ENCODE results near the gene RMP24.
"Not testable (repeated sequence)": the region's sequence is repeated elsewhere in the genome, so short reads cannot be mapped to it uniquely, and the experiment has no call there.

Gene RMP24

DNA sequence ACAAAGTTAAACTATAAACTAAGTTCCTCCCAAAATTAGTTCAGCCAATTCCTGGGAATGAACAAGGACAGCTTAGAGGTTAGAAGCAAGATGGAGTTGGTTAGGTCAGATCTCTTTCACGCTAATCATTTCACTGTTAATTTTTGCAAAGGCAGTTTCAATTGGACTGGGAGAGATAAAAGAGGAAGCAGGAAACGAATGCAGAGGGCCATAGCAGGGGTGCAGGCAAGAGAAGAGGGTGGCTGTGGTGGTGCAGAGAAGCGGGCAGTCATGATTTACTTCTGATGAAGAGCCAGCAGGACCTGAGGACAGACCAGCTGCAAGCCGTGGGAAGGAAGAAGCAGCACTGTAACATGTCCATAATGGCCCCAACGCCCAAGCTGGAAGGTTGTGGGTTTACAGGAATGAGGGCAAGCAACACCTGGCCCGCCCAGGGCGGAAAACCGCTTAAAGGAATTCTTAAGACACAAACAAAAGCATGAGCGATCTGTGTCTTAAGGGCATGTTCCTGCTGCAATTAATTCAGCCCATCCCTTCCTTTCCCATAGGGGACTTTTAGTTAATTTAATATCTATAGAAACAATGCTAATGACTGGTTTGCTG, 4.1 kb upstream of the RMP24 start:
- no peak for DNase-seq

DNA sequence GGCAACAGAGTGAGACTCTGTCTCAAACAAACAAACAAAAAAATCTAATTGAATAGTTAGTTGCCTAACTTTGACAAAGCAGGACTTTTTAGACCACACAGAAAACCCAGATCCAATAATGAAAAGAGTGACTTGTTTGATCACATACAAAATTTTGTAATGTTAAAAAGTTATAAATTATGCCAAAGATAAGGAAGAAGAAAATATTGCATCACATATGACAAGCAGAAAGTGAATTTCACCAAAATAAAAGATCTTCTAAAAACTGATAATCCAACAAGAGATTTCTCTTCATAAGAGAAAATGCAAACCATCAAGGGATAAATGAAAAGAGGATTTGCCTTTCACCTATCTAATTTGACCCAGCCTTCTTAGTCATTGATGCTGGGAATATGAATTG, 2.8 kb upstream of the RMP24 start:
- DNase-seq: no peak

DNA sequence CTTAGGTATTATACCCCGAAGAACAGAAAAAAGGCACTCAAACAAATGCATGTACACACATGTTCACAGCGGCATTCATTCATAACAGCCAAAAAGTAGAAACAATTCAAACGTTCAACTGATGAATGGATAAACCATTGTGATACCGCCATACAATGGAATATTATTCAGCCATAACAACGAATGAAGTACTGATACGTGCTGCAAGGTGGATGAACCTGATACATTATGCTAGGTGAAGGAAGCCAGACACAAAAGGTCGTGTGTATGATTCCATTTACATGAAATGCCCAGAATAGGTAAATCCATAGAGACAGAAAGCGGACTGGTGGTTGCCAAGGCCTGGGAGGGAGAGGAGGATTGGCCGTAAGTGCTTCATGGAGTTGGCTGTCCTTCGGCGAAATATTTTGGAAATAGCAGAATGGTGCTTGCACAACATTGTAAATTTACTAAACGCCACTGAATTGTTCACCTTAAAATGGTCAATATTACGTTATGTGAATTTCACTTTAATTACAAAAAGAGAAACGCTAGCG, 750 bp upstream of the RMP24 start:
- DNase-seq: no peak

DNA sequence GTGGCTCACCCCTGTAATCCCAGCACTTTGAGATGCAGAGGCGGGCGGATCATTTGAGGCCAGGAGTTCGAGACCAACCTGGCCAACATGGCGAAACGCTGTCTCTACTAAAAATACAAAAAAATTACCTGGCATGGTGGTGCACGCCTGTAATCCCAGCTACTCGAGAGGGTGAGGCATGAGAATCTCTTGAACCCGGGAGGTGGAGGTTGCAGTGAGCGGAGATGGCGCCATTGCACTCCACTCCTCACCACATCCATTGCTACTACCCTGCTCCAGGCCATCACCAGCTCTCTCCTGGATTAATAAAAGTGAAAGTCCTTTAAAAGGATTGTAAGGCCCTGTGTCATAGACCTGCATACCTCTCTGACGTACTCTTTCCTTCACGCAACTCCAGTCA, 1.2 kb downstream of the RMP24 start:
- no peak for DNase-seq

DNA sequence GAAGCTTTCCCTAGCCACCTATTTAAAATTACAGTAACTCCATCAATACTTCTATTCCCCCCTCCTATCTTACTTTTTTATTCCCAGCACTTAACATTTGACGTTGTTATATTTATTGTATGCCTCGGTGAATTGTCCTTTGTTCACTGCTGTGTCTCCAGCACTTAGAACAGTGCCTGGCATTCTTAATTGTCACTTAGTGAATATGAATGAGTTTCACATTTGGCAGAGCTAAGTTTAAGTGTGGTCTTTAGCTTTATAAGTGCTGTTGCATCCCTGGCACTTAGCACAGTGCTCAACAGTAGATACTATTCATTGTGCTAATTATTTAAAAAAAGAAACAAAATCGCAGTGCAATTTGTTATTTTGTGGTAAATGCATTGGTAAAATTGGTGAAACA, 1.7 kb downstream of the RMP24 start:
- no peak for DNase-seq

DNA sequence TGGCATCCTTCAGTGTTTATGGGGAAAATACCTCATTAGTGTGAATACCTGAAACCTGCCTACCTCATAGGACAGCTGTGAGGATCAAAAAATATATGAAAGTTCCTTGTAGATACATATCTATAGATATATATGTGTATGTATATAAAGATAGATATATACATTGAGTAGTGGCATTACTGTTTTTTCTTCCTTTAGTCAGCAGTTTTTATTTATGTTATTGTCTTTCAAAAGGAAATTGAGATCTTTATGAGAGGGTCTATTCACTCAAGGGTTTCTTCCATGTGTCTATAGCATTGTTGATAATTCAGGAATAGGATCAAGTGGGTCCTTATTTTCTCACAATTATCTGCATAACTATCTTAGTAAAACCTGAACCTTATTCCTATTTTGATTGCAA, 6.6 kb downstream of the RMP24 start:
- DNase-seq: no peak

DNA sequence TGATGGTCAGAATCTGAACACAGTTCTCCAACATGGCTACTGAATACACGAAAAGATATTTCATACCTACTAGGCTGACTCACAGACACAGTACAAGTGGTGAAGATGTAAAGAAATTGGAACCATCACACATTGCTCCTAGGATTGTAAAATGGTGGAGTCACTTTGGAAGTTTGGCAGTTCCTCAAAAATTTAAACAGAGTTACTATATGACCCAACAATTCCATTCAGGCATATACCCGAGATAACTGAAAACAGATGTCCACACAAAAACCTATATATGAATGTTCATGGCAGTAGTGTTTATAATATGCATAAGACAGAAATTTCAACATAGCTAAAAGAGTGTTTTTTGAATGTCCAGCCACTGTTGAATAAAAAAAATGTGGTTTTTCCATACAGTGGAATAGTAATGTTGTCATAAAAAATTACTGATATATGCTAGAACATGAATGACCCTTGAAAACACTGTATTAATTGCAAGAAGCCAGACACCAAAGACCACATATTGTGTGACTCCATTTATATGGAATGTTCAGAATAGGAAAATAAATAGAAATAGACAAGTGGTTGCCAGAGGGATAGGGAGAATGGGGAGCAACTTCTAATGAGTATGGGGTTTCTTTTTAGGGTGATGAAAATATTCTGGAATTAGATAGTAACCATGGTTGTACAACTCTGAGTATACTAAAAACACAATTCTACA, 10.1 kb downstream of the RMP24 start:
- no peak for DNase-seq

DNA sequence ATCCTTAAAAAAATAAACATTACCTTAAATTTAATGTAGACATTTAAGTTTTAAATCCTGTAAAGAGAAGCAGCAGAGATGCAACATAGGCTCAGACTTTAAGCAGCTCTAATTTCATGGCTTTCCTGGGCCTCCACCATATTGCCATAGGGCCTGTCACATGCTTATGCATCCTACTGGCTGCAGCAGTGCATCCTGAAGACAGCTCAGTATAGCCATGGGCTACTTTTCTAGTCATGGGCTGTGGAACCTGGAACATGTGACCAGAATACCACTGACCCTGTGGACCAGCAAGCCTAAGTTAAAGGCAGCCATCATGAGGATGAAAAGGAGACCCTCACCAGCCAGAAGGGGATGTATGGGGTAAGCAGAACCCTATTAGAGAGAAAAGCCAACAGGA, 10.7 kb downstream of the RMP24 start:
- DNase-seq: no peak

DNA sequence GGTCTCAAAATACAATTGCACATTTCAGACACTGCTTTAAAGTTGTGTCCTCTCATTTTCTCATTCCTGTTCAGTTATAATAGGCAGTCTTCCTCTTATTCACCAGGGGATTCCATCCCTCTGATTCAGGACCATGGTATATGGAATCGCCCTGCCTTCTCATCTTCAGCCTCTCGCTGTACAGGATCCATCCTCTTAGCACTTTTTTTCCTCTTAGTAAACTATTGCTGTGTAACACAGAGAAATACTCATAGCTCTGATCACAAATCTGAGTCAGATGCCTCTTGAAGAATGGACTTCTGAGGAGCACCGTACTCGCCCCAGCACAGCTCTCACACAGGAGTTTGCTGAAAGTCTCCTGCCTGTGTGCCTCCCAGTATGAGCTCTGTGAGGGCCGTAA, 11.3 kb downstream of the RMP24 start:
- DNase-seq: no peak

DNA sequence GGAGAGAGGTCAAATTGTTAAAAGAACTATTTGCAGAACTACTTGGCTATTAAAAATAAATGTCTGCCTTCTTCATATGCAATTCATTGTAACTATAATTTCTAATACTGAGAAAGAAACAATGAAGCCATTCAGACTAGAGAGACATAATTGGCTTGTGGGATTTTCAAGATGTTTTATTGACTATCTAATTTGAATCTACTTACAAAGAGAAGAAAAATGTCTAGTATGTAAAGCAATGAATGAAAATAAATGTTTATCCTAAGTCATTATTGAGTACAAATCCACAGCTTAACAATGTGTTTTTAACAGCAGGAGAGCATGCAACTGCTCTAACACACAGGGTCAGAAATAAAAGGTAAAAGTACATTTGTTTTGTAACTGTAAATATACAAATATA, 19.2 kb downstream of the RMP24 start:
- no peak for DNase-seq

DNA sequence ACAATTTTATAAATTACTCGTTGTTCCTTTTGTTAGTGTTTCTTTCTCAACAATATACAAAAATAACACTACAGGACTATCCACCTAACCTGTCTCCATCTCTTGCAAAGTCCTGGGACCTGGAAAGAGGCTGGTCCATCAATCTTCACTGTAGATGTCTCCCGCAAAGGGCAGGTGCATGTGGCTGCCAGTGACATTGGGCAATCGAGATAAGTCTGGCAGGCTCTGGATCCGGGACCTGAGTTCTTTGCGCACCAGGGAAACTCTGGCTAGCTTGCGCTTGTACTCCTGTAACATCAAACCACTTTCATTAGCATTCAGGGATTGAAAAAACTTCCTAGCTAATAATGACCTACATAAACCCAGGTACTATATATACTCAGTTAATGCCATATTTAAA, 20.5 kb downstream of the RMP24 start:
- DNase-seq: no peak

DNA sequence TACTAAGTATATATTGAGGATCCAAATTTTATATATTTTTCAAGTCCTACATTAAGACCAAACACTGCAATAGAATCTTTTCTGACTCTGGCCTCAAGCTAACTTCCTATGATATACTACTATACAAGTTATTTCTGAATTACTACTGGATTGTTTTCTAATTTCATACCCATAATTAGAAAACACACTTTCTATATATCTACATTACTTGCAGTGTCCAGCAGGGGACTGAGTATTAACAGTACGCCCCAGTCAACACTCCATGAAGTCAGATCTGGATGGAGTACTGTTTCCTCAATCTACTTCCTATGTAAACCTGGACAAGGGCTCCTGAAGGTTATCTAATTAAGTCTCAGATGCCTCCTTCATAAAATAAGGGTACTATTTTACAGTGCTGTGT, 26.5 kb downstream of the RMP24 start:
- no peak for DNase-seq

DNA sequence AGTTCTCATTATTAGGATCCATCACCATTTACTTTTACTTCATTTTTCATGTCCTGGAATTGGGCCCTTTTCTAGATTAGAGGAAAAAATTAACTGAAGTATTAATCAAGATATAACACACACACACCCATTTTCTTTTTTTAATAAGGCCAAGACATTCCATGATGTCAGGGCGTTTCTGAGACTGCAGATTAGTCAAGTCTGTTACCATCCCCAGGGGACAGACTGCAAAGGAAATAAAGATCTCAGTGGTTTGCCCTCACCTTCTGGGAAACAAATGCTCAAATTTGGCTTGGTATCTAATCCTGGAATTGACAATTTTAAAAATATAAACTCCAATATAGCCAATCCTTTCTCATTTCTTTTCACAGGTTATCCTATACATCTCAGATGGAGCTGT, 27.4 kb downstream of the RMP24 start:
- no peak for DNase-seq

DNA sequence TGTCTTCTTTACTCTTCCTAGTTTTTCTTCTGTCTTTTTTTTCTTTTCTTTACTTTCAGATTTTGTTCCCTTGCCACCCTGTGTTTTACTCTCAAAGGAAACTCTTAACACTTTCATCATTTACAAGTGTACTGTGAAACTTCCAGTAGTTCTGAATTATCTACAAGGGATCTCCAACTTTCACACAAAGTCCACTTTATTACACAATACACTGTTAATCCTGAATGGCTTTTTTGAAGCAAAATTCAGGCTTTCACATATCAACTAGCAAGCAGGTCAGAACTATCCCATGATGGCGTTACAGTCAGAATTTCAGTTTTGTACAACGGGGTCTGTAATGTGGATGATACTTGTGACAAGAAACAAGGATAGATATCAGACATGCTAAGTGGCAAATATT, 34.5 kb downstream of the RMP24 start:
- no peak for DNase-seq

DNA sequence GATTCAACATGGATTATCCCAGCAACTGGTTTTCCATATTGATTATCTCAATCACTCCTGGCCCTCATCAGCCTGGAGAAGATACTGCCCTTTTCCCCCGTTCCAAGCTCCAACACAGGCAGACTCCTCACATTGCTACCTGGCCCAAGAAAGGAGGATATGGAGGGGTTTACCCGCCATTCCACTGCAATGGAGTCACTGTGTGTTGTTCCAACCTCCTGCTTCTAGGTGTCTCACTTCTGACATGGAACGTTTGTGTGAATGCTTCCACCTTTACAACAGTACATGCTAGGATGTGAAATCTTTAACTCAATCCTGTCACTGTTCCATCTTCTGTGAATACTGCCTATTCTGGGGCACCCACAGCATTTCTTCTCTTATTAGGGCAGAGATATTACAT, 36.7 kb downstream of the RMP24 start:
- DNase-seq: no peak

DNA sequence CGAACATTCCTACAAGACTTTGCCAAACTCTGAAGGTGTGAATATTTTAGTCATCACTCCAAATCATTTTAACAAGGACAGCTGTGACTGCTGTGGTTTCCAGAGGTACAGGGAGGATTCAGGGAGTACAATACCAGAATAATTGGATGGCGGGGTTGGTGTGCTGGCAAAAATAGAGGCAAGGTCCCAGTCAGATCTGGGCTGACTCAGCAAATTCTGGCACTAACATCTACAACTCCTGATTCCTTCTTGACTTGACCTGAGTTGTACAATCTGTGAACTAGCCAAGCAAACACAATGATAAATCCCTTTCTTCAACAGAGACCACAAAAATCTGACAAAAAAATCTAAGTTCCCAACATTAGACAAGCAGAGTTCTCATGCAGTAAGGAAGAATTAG, 40.4 kb downstream of the RMP24 start:
- no peak for DNase-seq

DNA sequence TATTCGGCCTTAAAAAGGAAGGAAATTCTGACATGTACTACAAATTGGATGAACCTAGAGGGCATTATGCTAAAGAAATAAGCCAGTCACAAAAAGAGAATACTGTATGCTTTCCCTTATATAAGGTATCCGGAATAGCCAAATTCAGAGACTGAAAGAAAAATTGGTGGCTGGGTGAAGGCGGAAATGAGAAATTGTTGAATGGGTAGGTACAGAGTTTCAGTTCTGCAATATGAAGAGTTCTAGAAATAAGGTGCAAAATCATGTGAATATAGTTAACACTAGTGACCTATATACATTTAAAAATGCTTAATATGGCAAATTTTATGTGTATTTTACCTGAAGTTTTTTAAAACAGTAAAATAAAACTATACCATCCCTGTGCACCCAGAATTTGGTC, 43.1 kb downstream of the RMP24 start:
- no peak for DNase-seq

DNA sequence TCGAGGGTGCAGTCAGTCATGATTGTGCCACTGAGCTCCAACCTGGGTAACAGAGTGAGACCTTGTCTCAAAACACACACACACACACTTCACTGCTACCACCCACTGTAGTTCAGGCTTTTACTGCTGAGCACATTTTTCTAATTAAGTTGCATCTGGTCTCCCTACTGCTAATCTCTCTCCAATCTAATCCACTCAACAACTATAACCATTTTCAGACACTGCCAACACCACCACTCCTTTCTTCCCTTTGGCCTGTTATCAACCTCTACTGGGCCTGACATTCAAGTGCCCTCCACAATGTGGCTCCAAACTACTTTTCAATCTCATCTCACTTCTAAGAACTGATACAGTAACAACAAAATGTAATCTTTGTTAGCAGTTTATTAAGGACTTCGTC, 44.8 kb downstream of the RMP24 start:
- DNase-seq: no peak

DNA sequence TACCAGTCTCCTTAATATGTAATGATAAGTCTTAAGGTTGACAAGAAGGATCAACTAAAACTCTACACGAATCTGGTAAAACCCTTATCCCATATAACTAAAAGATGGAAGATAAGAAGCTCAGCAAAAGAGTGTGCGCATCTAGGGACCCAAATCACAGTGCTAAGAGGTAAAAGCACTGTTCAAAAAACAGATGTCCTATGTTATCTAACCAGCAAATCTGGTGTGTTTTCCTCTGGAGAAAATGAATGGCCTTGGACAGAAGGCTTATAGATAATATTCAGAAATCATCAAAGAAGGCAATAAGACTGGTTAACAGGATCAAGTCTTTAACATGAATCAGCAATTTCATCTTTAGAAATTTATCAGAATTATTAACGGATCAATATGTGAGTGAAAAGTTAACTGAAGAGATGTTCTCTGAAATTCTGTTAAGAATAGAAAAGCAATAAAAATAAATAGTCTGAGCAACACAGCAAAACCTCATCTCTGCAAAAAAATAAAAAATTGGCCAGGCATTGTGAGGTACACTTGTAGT, 47.8 kb downstream of the RMP24 start:
- DNase-seq: no peak

DNA sequence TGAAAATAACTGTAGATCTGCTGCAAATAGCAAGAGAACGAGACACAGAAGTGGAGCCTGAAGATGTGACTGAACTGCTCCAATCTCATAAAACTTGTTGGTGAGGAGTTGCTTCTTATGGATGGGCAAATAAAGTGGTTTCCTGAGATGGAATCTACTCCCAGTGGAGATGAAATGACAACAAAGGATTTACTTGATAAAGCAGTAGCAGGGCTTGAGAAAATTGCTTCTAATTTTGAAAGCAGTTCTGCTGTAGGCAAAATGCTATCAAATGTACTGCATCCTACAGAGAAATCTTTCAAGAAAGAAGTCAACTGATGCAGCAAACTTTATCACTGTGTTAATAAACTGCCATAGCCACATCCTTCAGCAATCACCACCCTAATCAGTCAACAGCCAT, 50.9 kb downstream of the RMP24 start:
- DNase-seq: no peak

DNA sequence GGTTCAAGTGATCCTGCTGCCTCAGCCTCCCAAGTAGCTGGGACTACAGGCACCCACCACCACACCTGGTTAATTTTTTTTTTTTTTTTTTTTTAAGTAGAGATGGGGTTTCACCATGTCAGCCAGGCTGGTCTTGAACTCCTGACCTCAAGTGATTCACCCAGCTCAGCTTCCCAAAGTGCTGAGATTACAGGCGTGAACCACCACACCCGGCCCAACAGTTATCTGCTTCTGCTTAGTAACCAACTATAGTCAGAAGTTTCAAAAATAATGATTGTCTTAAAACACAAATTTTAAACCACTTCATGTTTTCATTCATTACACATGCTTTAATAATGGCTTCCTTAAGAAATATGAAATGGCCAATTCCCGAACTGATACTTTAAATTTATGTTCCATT, 51.8 kb downstream of the RMP24 start:
- DNase-seq: not testable (repeated sequence)

DNA sequence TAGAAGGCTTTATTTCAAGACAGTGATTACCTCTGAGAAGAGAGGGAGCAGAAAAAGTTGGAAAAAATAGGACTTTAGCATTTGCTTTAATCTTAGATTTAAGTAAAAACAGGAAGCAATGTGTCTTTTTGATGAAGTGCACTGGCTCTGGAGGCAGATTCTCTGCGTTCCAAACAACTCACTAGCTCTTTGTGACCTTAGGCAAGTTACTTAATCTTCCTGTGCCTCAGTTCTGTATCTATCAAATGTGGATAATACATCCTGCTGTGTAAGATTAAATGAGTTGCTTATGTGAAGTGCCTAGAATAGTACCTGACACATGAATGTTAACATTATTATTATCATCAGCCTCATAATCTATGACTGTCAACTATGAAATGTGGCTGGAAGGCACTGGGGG, 52.5 kb downstream of the RMP24 start:
- DNase-seq: no peak

DNA sequence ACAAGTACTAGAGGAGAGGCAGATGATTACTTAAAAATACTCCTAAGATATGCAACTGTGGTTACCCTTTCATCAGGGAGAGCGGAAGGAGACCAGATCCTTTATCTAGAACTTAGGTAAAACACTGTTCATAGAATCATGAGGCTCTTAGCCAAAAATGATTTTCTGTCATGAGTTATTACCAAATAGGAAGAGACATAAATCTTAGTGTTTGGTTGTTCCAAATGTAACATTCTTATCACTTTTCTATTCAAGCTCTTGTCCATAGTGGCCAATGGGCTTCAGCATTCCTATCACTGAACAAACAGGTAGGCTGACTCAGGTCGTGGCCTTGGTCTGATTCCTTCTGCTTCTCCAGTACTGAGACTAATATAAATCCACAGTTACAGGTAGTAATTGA, 56.4 kb downstream of the RMP24 start:
- no peak for DNase-seq

Measured in activated CD8-positive, alpha-beta memory T cell treated with anti-CD3 and anti-CD28 coated beads, Interleukin-2, amount 50 U/mL, for 4 hours (primary cell).